ENCODE results near the gene YIPF7.

YIPF7 gene

DNA sequence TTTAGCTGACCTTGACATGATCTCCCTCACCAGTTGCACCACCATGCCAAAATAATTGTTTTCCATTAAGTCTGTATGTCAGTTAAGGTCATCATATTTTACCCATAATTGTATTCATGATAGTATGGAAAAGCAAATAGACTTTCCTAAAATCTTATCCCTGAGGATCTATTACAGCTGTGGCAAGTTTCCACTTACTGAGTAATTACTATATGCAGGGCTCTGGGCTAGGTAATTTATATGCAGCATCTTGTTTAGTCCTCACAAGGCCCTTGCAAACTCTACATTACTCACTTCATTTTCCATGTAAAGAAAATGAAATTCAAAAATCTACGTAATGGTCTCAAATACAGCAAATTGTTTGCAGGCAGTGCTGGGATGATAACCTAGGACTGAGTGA is 34.8 kb downstream of the YIPF7 start:
- DNase-seq: no peak

DNA sequence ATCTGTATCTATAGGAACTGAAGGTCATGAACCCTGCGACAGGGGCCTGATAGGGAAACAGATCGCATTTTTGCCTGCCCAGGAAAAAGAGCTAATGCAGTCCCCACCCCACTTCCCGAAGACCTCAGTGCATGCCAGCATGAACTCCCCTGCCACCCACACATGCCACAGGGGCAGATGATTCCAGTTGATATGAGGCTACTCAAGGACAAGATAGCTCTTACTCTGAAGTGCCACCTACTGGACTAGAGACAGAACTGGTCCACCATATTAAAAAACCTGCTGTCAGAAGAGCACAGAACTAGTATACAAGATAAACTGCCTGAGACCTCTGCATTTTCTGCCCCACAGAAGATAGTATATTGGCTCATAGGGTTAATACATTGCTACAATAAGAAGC is 68.0 kb downstream of the YIPF7 start:
- no peak for DNase-seq

DNA sequence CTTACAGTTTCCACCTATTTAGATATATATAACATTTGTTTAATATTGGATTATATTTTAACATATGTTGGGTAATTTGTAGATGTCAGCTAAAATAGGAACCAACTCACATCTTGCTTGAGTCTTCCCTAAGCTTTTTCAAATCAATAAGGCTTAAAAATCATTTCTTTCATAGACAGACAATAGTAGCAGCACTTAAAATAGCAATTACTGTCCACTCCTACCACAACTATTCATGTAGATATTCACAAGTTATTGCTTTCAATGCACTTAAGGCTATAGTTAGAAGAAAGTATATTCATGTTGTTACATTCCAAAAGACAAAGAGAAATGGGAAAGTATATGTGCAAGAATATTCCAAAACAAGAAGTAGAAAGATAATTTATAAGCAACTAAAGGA is 71.2 kb downstream of the YIPF7 start:
- DNase-seq: no peak

DNA sequence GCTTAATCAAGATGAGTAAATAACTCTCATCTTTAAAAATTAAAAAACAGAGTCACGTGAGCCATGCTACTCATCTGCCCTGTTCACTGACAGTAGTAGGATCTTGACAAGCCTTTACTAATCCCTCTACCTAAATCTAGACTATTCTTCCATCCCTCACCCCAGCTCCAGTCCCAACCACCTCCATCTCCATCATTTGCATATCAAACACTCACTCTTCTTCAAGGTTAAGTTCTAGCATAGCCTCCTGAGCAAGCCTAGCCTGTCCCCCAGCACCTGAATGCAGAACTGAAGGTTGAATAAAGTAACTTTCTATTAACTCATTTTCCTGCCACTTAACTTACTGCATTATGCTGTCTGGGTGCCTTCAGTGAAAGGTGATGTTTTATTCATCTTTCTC is 72.5 kb downstream of the YIPF7 start:
- no peak for DNase-seq
